Fibroblast of villous mesenchyme (primary cell): ENCODE results near the gene EPN2. TPM values are rescaled to one million over a fixed set of nuclear protein-coding genes. Genes with fewer than 3 reads are reported as not detected.

ENCODE experiments used
- DNase-seq: peaks from one replicate; pipeline ENCODE4 v3.0.0-alpha.2; 2010; ENCODE audit warnings: low read depth
- H3K4me3 ChIP-seq: 2 replicates; pipeline ENCODE4 v1.5.1; 2011; ENCODE audit warnings: low read depth, mild to moderate bottlenecking, low read length
- total RNA-seq: library from RNA; depleted of rRNA; stranded (reverse); fragments of >200 nt; gene quantifications from 2 replicates; pipeline ENCODE4 v1.2.3, GENCODE V29; 2012
- TF ChIP-seq, protein P1 (sequence below): IDR thresholded peaks from 2 replicates; pipeline ENCODE4 v1.5.1; 2012; ENCODE audit warnings: low read depth, mild to moderate bottlenecking, low read length; ENCODE audit not compliant: insufficient read depth

Gene EPN2
- total RNA-seq, 1 donor: 30.2 TPM

DNA sequence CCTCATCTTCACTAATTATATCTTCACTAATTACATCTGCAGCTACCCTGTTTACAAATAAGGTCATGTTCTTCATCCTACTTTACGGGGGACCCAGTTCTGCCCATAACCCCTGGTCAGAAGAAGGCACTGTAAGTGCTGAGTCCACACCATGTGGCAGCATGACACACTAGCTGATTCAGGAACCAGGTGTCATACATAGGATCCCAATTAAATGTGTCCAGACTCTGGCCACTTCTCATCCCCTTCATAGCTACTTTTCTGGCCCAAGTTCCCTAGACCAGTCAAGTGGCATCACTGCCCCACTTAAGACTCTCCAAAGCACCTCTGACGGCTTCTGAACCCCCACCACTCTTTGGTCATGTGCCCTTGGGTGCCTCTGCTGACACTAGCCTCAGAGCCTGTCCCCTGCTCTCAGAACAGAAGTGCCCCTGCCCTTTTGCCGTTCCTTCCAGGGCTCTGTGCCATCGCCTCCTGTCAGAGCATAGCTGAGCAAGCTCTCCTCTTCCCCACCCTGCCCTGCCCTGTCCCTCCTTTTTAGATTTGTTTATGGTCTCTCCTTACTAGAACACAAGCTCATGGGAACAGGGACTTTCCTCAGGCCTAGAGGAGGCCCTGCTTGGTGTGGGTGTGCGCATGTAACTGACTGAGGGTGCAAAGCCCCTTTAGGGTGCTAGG is 64.2 kb downstream of the EPN2 start:
- TF ChIP-seq, protein P1, sequence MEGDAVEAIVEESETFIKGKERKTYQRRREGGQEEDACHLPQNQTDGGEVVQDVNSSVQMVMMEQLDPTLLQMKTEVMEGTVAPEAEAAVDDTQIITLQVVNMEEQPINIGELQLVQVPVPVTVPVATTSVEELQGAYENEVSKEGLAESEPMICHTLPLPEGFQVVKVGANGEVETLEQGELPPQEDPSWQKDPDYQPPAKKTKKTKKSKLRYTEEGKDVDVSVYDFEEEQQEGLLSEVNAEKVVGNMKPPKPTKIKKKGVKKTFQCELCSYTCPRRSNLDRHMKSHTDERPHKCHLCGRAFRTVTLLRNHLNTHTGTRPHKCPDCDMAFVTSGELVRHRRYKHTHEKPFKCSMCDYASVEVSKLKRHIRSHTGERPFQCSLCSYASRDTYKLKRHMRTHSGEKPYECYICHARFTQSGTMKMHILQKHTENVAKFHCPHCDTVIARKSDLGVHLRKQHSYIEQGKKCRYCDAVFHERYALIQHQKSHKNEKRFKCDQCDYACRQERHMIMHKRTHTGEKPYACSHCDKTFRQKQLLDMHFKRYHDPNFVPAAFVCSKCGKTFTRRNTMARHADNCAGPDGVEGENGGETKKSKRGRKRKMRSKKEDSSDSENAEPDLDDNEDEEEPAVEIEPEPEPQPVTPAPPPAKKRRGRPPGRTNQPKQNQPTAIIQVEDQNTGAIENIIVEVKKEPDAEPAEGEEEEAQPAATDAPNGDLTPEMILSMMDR: no peak
- no peak overlapping the region for H3K4me3 ChIP-seq
- DNase-seq: no peak

DNA sequence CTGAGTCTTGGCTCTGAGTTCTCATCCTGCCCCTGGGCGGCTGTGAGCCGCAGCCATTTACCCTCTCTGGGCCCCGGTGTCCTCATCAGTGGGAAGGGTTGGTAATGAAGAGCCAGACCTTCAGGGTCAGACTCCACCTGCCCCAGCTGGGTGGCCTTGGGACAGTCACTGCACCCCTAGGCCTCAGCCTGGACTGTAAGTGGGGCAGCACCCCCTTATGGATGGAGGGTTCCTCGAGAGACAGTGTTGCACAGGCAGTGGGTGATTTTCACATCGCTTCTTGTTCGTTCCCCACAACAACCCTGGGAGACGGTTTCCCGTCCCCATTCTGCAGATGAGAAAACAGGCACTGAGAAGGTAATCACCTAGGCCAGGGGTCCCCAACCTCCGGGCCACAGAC is 64.8 kb downstream of the EPN2 start:
- TF ChIP-seq, protein P1: no peak
- no peak overlapping the region for H3K4me3 ChIP-seq
- no peak for DNase-seq

DNA sequence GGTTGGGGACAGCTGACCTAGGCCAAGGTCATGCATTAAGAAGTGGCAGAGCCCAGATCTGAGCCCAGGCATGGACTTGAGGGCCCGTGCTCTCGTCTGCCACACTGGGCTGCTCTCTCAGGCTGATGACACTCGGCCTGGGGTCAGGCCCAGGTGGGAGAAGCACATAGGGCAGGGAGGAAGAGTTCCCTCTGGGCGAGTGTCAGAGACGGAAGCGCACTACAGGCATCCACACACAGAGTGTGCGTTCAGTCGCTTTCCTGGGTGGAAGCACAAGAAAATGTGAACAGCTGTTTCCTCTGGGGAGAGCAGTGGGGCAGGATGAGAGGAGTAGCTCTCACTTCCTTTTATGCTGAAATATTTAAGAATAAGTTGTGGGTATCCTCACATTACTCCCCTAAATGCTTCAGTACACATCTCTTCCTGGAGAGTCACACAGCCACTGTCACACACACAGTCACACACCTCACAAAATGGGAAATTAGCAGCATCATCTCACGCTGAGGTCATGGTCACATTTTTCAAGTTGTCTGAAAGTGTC is 65.7 kb downstream of the EPN2 start:
- TF ChIP-seq, protein P1: no peak
- DNase-seq: no peak
- H3K4me3 ChIP-seq: no peak overlapping the region

DNA sequence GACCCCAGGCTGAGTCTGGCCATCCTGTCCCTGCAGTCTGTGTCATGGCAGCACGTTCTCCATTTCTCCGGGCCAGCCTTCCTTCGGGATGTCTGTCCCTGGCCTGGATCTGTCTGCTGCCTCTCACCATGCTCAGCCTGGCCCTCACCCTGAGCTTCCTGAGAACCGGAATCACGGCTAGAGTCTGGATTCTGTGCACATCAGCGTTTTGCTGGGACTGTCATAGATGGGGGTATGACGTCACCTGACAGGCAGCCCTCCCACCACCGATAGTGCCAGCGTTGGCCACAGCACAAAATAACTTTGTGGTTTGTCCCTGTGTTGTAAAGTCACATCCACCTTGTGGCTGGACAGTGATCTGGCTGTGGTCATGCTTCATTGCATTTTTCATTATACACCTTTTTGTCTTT is 66.2 kb downstream of the EPN2 start:
- TF ChIP-seq, protein P1: no peak
- H3K4me3 ChIP-seq: no peak overlapping the region
- DNase-seq: no peak

DNA sequence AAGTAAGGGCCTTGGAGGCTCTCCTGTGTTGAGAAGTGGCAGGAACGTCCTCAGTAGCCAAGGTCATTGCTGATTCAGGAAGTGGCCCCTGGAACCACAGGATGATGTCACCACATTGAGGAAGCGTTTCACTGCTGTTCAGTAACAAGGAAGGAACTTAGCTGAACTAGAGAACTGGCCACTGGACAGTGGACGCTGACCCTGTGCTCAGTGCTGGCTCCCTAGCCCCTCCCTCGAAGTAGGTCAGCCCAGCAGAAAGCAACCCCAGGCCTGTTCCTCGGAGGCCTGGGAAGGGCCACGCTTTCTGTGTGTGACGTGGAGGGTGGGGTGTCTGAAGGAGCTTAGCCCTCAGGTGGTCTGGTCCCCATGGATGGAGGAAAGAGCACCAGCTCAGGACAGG is 67.0 kb downstream of the EPN2 start:
- no peak overlapping the region for H3K4me3 ChIP-seq
- peak; percentile 65 for DNase-seq
- TF ChIP-seq, protein P1: no peak

DNA sequence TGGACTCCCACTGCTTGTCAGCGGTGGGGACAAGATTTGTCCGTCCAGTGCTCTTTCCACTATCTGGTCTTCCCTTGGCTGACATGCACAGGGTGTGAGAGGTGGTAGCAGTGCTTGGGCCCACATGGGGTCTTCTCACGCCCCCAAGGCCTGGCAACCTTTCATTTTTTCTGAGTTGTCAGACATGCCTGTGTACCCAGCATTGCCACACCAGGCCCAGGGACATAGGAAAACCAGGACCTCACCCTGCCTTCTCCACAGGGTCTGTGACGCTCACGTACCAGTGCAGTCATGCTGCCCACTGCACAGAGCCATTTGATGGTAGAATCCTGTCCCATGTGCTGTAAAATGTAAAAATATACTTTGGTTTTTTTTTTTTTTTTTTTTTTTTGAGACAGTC is 67.6 kb downstream of the EPN2 start:
- no peak for DNase-seq
- H3K4me3 ChIP-seq: no peak overlapping the region
- TF ChIP-seq, protein P1: no peak

DNA sequence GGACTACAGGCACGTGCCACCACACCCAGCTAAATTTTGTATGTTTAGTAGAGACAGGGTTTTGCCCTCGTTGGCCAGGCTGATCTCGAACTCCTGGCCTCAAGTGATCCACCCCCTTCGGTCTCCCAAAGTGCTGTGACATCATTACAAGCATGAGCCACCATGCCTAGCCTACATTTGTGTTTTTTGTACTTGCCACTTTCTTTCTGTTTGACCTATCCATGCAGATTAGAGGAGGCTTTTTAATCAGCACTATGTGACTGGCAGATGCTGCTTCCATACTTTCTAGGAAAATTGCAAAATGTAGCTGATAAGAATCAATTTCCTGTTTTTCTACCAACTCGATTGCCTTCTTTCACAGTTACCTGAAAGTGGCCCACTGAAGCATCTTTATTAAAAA is 68.1 kb downstream of the EPN2 start:
- TF ChIP-seq, protein P1: no peak
- no peak for DNase-seq

More for the DNA sequence above, 68.1 kb downstream of the EPN2 start:
- no peak overlapping the region for H3K4me3 ChIP-seq
